DOHH2 (cell line): ENCODE measurements around the gene NDUFA12.

Experiments used
- H3F3A ChIP-seq: fragments of 200-600 bp; sonication (generic), shearing (Covaris generic); 2 replicates; pipeline ENCODE4 v1.6.0; 2016; ENCODE audit warnings: antibody characterized with exemption, mild to moderate bottlenecking; ENCODE audit not compliant: control insufficient read depth, insufficient read depth
- H3K27ac ChIP-seq: fragments of 200-600 bp; sonication (generic); 2 replicates; pipeline ENCODE4 v1.5.1; 2014; ENCODE audit warnings: low read depth, mild to moderate bottlenecking, low read length, moderate library complexity
- H3K27me3 ChIP-seq: fragments of 200-600 bp; sonication (generic); 2 replicates; pipeline ENCODE4 v1.6.1; 2014; ENCODE audit warnings: mild to moderate bottlenecking, low read length, mixed read lengths; ENCODE audit not compliant: control insufficient read depth
- H3K36me3 ChIP-seq: fragments of 200-600 bp; sonication (generic); 2 replicates; pipeline ENCODE4 v1.6.1; 2014; ENCODE audit warnings: mild to moderate bottlenecking, low read length, moderate library complexity, mixed read lengths; ENCODE audit not compliant: control insufficient read depth
- H3K4me1 ChIP-seq: fragments of 200-600 bp; sonication (generic); 2 replicates; pipeline ENCODE4 v1.6.1; 2014; ENCODE audit warnings: mild to moderate bottlenecking, low read length, mixed read lengths; ENCODE audit not compliant: control insufficient read depth
- H3K4me2 ChIP-seq: fragments of 200-600 bp; sonication (generic); 2 replicates; pipeline ENCODE4 v1.6.0; 2014; ENCODE audit warnings: mild to moderate bottlenecking, low read length, moderate library complexity
- H3K4me3 ChIP-seq: fragments of 200-600 bp; sonication (generic); 2 replicates; pipeline ENCODE4 v1.5.1; 2014; ENCODE audit warnings: mild to moderate bottlenecking, low read length, mixed read lengths
- H3K79me2 ChIP-seq: fragments of 200-600 bp; sonication (generic); 2 replicates; pipeline ENCODE4 v1.6.1; 2014; ENCODE audit warnings: mild to moderate bottlenecking, low read length, mixed read lengths; ENCODE audit not compliant: control insufficient read depth
- H3K9me2 ChIP-seq: fragments of 200-600 bp; sonication (generic); replicated peaks from 2 replicates; pipeline ENCODE4 v1.6.1; 2014; ENCODE audit warnings: mild to moderate bottlenecking, low read length, mixed read lengths; ENCODE audit not compliant: control insufficient read depth
- H3K9me3 ChIP-seq: fragments of 200-600 bp; sonication (generic); 2 replicates; pipeline ENCODE4 v1.6.1; 2014; ENCODE audit warnings: antibody characterized with exemption, low read length, mixed read lengths; ENCODE audit not compliant: control insufficient read depth, insufficient read depth
- H4K20me1 ChIP-seq: fragments of 200-600 bp; sonication (generic); 2 replicates; pipeline ENCODE4 v1.6.0; 2014; ENCODE audit warnings: low read depth, mild to moderate bottlenecking, antibody characterized with exemption, low read length, moderate library complexity; ENCODE audit not compliant: control insufficient read depth, insufficient read depth
- EZH2phosphoT487 ChIP-seq: fragments of 200-600 bp; sonication (generic); IDR thresholded peaks from 2 replicates; pipeline ENCODE4 v1.6.1; 2017; ENCODE audit warnings: borderline replicate concordance, mild to moderate bottlenecking, antibody characterized with exemption, low read length, moderate library complexity, mixed read lengths
- TF ChIP-seq, protein P1 (sequence below): fragments of 200-600 bp; sonication (generic); IDR thresholded peaks from one replicate; pipeline ENCODE4 v1.5.1; 2014; ENCODE audit warnings: antibody characterized with exemption, mild to moderate bottlenecking, low read depth, low read length; ENCODE audit not compliant: poor library complexity, severe bottlenecking

NDUFA12 gene

DNA sequence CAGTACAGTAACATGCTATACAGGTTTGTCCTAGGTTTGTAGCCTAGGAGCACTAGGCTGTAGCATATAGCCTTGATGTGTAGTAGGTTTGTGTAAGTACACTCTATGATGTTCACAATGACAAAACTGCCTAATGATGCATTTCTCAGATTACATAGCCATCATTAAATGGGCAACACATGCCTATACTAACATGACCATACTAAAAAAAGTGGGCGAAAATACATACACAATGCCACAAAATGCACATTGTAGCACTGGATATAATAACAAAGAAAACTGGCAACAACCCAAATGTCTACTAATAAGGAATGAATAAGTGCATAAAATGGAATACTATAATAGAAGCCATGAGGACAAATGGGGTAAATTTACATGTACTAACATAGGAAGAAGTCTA lies 31.3 kb upstream of the NDUFA12 start:
- Histone ChIP-seq H3F3A (0 out of 2 replicates have a peak, but pooled peaks cover 2% of the 10 kb centered on the region), H4K20me1 (no peaks in the 10 kb centered on the region), H3K36me3 (peaks cover 62% of the 10 kb centered on the region)

GRCh38 chr12:95022477-95022876 lies 19.0 kb upstream of the NDUFA12 start:
- H3K27ac ChIP-seq = no peak overlapping the region
- H3K27me3 ChIP-seq = no peaks in the 10 kb centered on the region
- H3K4me2 ChIP-seq = no peak overlapping the region
- no peak overlapping the region for H3K4me3 ChIP-seq
- no peaks in the 10 kb centered on the region for H3K4me1 ChIP-seq
- no peaks in the 10 kb centered on the region for H4K20me1 ChIP-seq
- H3K9me3 ChIP-seq = no peaks in the 10 kb centered on the region
- H3K36me3 ChIP-seq = peaks cover 16% of the 10 kb centered on the region
- peaks cover 4% of the 10 kb centered on the region; the same call in 1 of the 2 replicates for H3F3A ChIP-seq
- TF ChIP-seq EZH2phosphoT487 = no peak
- TF ChIP-seq, protein P1, sequence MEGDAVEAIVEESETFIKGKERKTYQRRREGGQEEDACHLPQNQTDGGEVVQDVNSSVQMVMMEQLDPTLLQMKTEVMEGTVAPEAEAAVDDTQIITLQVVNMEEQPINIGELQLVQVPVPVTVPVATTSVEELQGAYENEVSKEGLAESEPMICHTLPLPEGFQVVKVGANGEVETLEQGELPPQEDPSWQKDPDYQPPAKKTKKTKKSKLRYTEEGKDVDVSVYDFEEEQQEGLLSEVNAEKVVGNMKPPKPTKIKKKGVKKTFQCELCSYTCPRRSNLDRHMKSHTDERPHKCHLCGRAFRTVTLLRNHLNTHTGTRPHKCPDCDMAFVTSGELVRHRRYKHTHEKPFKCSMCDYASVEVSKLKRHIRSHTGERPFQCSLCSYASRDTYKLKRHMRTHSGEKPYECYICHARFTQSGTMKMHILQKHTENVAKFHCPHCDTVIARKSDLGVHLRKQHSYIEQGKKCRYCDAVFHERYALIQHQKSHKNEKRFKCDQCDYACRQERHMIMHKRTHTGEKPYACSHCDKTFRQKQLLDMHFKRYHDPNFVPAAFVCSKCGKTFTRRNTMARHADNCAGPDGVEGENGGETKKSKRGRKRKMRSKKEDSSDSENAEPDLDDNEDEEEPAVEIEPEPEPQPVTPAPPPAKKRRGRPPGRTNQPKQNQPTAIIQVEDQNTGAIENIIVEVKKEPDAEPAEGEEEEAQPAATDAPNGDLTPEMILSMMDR = no peak
- H3K79me2 ChIP-seq = no peaks in the 10 kb centered on the region
- no peaks in the 10 kb centered on the region for H3K9me2 ChIP-seq

More for the DNA sequence above, 31.3 kb upstream of the NDUFA12 start:
- Histone ChIP-seq H3K4me1 (no peaks in the 10 kb centered on the region), H3K9me3 (no peaks in the 10 kb centered on the region), H3K4me3 (no peak overlapping the region), H3K4me2 (no peak overlapping the region), H3K27me3 (no peaks in the 10 kb centered on the region), H3K9me2 (no peaks in the 10 kb centered on the region), H3K27ac (no peak overlapping the region), H3K79me2 (no peaks in the 10 kb centered on the region)
- TF ChIP-seq, protein P1 = no peak
- no peak for TF ChIP-seq EZH2phosphoT487

- H3K9me2 ChIP-seq = no peaks in the 10 kb centered on the region
- H3K27ac ChIP-seq = no peak overlapping the region
- no peaks in the 10 kb centered on the region for H3K4me1 ChIP-seq
These were observed 14.0 kb upstream of the NDUFA12 start for GRCh38 chr12:95017482-95017881.

More at GRCh38 chr12:95017482-95017881, 14.0 kb upstream of the NDUFA12 start:
- H3K4me3 ChIP-seq = no peak overlapping the region
- H3K9me3 ChIP-seq = no peaks in the 10 kb centered on the region
- TF ChIP-seq EZH2phosphoT487 = no peak
- TF ChIP-seq, protein P1 = no peak
- no peaks in the 10 kb centered on the region for H4K20me1 ChIP-seq
- no peak overlapping the region for H3K4me2 ChIP-seq
- peaks cover 6% of the 10 kb centered on the region; the same call in 1 of the 2 replicates for H3K36me3 ChIP-seq
- H3K27me3 ChIP-seq = no peaks in the 10 kb centered on the region
- H3F3A ChIP-seq = no peaks in the 10 kb centered on the region
- H3K79me2 ChIP-seq = no peaks in the 10 kb centered on the region
